Endodermal cell (in vitro differentiated cells): ENCODE results near the gene KIAA1210. TPM values are rescaled to one million over a fixed set of nuclear protein-coding genes. Genes with fewer than 3 reads are reported as not detected.

Experiments used
- DNase-seq: peaks from one replicate; pipeline ENCODE4 v3.0.0-alpha.2; 2017
- H3K27ac ChIP-seq: 2 replicates; pipeline ENCODE4 v1.5.1; 2013; ENCODE audit warnings: mild to moderate bottlenecking, low read depth, low read length, moderate library complexity
- H3K27me3 ChIP-seq: 2 replicates; pipeline ENCODE4 v1.6.1; 2013; ENCODE audit warnings: mild to moderate bottlenecking, low read length, moderate library complexity; ENCODE audit not compliant: insufficient read depth, control insufficient read depth, poor library complexity, severe bottlenecking
- H3K36me3 ChIP-seq: 2 replicates; pipeline ENCODE4 v1.7.0; 2013; ENCODE audit warnings: mild to moderate bottlenecking, low read length, moderate library complexity; ENCODE audit not compliant: control insufficient read depth, insufficient read depth
- H3K4me1 ChIP-seq: one replicate; pipeline ENCODE4 v1.7.0; 2013; ENCODE audit warnings: low read length; ENCODE audit not compliant: control insufficient read depth, insufficient read depth
- H3K4me3 ChIP-seq: 2 replicates; pipeline ENCODE4 v1.5.1; 2013; ENCODE audit warnings: mild to moderate bottlenecking, low read length, moderate library complexity
- H3K9ac ChIP-seq: 2 replicates; pipeline ENCODE4 v1.6.1; 2013; ENCODE audit warnings: mild to moderate bottlenecking, low read length, moderate library complexity; ENCODE audit not compliant: poor library complexity, severe bottlenecking; ENCODE audit errors: extremely low read depth
- H3K9me3 ChIP-seq: 2 replicates; pipeline ENCODE4 v1.6.1; 2013; ENCODE audit warnings: mild to moderate bottlenecking, low read length, moderate library complexity; ENCODE audit not compliant: control insufficient read depth
- H3K27ac Mint-ChIP-seq: 2 replicates; pipeline ENCODE4 v1.8.0; 2020; ENCODE audit warnings: mixed read lengths
- H3K27me3 Mint-ChIP-seq: 2 replicates; pipeline ENCODE4 v1.8.0; 2021; ENCODE audit warnings: mild to moderate bottlenecking, mixed read lengths; ENCODE audit not compliant: insufficient read depth
- H3K36me3 Mint-ChIP-seq: 2 replicates; pipeline ENCODE4 v1.8.0; 2020; ENCODE audit warnings: low read depth, mixed read lengths
- H3K4me1 Mint-ChIP-seq: 2 replicates; pipeline ENCODE4 v1.8.0; 2020; ENCODE audit warnings: mixed read lengths
- H3K4me3 Mint-ChIP-seq: 2 replicates; pipeline ENCODE4 v1.8.0; 2020; ENCODE audit warnings: mild to moderate bottlenecking, moderate library complexity, mixed read lengths
- H3K9me3 Mint-ChIP-seq: 2 replicates; pipeline ENCODE4 v1.8.0; 2020; ENCODE audit warnings: mild to moderate bottlenecking, mixed read lengths
- WGBS, 2 experiments: methylation state at CpG; one replicate each; pipeline versions ENCODE4 v1.1.5 to v1.1.7; 2013; ENCODE audit warnings: missing lambda C conversion rate in 2 of 2, mixed read lengths in 1 of 2; ENCODE audit not compliant: insufficient coverage in 1 of 2, insufficient read length in 1 of 2; 5-methylcytosine and 5-hydroxymethylcytosine counted together
- total RNA-seq, 2 donors: library from RNA; stranded (reverse); fragmentation: NEBNext Ultra II Directional in 1 of 2; extraction: Animal tissue kit (Norgen Biotek cat#: 25700) in 1 of 2; gene quantifications; 2 replicates in 1 of 2; 3 replicates in 1 of 2; pipeline ENCODE4 v1.2.1, GENCODE V29; 2021
- TF ChIP-seq, protein P1 (sequence below): fragments of 200-600 bp; sonication (generic); conservative IDR thresholded peaks from 2 replicates; pipeline ENCODE4 v1.5.0; 2021; ENCODE audit warnings: antibody characterized with exemption, mild to moderate bottlenecking

Gene KIAA1210
- total RNA-seq, 2 donors from 2014 or later: not detected

DNA sequence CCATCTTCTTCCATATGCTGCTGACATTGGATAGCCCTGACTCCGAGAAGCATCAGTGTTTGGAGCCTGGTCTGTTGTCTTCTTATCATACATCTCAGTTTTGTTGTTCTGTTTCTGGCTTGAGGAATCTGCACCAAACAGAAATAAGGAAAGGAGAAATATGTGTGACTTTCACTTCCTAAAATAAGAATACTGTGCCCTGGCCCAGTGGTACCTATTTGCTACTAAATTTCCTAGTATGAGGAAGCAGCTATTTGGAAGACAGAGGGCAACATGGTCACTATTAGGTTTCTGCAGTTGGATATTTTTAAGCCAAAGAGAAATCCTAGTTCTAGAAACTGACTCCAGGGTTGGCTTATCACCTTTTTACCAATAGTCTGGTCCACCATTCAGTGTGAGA lies 38.0 kb downstream of the KIAA1210 start:
- TF ChIP-seq, protein P1, sequence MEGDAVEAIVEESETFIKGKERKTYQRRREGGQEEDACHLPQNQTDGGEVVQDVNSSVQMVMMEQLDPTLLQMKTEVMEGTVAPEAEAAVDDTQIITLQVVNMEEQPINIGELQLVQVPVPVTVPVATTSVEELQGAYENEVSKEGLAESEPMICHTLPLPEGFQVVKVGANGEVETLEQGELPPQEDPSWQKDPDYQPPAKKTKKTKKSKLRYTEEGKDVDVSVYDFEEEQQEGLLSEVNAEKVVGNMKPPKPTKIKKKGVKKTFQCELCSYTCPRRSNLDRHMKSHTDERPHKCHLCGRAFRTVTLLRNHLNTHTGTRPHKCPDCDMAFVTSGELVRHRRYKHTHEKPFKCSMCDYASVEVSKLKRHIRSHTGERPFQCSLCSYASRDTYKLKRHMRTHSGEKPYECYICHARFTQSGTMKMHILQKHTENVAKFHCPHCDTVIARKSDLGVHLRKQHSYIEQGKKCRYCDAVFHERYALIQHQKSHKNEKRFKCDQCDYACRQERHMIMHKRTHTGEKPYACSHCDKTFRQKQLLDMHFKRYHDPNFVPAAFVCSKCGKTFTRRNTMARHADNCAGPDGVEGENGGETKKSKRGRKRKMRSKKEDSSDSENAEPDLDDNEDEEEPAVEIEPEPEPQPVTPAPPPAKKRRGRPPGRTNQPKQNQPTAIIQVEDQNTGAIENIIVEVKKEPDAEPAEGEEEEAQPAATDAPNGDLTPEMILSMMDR: no peak
- H3K27ac Mint-ChIP-seq: no peak overlapping the region
- 92% methylated on average over 1 of the region's 1 CpG; no CpG with 5 or more reads in 1 of the 2 experiments for WGBS, 2 experiments

DNA sequence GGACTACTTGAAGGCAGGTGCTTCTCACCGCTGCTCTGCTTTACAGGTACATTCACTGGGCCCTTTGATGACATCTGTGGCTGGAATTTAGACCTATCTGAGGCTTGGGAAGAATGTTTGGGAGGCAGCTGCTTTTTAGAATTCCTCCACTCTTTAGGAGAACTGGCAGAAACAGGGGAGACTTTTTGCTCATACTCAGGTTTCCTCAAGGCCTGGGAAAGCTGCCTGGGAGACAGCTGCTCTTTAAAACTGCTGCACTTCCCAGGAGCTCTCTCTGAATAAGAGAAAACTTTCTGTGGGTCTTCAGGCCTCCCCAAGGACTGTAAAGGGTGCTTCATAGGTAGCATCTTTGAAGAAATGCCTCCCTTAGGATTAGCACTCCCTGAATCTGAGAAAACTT lies 40.5 kb downstream of the KIAA1210 start:
- no peaks in the 10 kb centered on the region for H3K36me3 Mint-ChIP-seq
- no peaks in the 10 kb centered on the region for H3K9me3 ChIP-seq
- no peak for DNase-seq
- peaks cover 18% of the 10 kb centered on the region for H3K27me3 Mint-ChIP-seq
- TF ChIP-seq, protein P1: no peak
- peaks cover 9% of the 10 kb centered on the region for H3K27me3 ChIP-seq
- H3K9me3 Mint-ChIP-seq: peaks cover 54% of the 10 kb centered on the region
- no peaks in the 10 kb centered on the region for H3K4me1 ChIP-seq
- H3K27ac ChIP-seq: no peak overlapping the region
- H3K4me3 ChIP-seq: no peak overlapping the region
- no peak overlapping the region for H3K27ac Mint-ChIP-seq
- H3K4me3 Mint-ChIP-seq: no peak overlapping the region
- H3K4me1 Mint-ChIP-seq: no peaks in the 10 kb centered on the region
- H3K9ac ChIP-seq: no peak overlapping the region
- WGBS, 2 experiments: 93% methylated on average over 1 of the region's 1 CpG; no CpG with 5 or more reads in 1 of the 2 experiments
- no peaks in the 10 kb centered on the region for H3K36me3 ChIP-seq

More for the DNA sequence above, 38.0 kb downstream of the KIAA1210 start:
- no peak overlapping the region for H3K9ac ChIP-seq
- no peaks in the 10 kb centered on the region for H3K4me1 ChIP-seq
- no peaks in the 10 kb centered on the region for H3K4me1 Mint-ChIP-seq
- H3K9me3 Mint-ChIP-seq: peaks cover 58% of the 10 kb centered on the region
- peaks cover 18% of the 10 kb centered on the region for H3K27me3 Mint-ChIP-seq
- no peak overlapping the region for H3K27ac ChIP-seq
- peaks cover 9% of the 10 kb centered on the region for H3K27me3 ChIP-seq
- no peak overlapping the region for H3K4me3 Mint-ChIP-seq
- H3K4me3 ChIP-seq: no peak overlapping the region
- H3K36me3 ChIP-seq: no peaks in the 10 kb centered on the region
- DNase-seq: no peak
- no peaks in the 10 kb centered on the region for H3K36me3 Mint-ChIP-seq
- no peaks in the 10 kb centered on the region for H3K9me3 ChIP-seq

DNA sequence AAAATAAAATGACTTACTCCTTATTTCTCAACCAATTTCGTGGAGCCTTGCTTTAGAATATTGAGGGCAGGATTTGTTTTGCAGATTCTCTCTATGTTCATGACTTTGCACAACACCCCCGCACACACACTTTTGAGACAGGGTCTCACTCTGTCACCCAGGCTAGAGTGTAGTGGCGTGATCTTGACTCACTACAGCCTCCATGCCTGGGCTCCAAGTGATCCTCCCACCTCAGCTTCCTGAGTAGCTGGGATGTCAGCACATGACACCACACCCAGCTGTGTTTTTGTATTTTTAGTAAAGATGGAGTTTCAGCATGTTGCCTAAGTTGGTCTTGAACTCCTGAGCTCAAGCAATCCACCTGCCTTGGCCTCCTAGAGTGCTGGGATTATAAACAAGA lies 42.8 kb downstream of the KIAA1210 start:
- no peaks in the 10 kb centered on the region for H3K4me1 ChIP-seq
- H3K27me3 ChIP-seq: peaks cover 9% of the 10 kb centered on the region
- no peaks in the 10 kb centered on the region for H3K36me3 ChIP-seq
- no peak overlapping the region for H3K9ac ChIP-seq
- TF ChIP-seq, protein P1: no peak
- no peaks in the 10 kb centered on the region for H3K4me1 Mint-ChIP-seq
- H3K4me3 Mint-ChIP-seq: no peak overlapping the region
- peaks cover 47% of the 10 kb centered on the region for H3K9me3 Mint-ChIP-seq
- WGBS, 2 experiments: 91% methylated on average over 3 of the region's 3 CpGs; no CpG with 5 or more reads in 1 of the 2 experiments
- H3K36me3 Mint-ChIP-seq: no peaks in the 10 kb centered on the region
- no peak overlapping the region for H3K27ac Mint-ChIP-seq
- no peaks in the 10 kb centered on the region for H3K9me3 ChIP-seq
- peaks cover 19% of the 10 kb centered on the region for H3K27me3 Mint-ChIP-seq
- H3K4me3 ChIP-seq: no peak overlapping the region
- DNase-seq: no peak
- no peak overlapping the region for H3K27ac ChIP-seq
